ENCODE measurements around the gene PTGER4. TPM values are rescaled to one million over a fixed set of nuclear protein-coding genes. Genes with fewer than 3 reads are reported as not detected.
A peak's percentile ranks its signal among the peaks of the same experiment; 100 is the strongest.
"Not testable (repeated sequence)": the region's sequence is repeated elsewhere in the genome, so short reads cannot be mapped to it uniquely, and the experiment has no call there.

The PTGER4 gene
- total and polyA plus RNA-seq, 11 donors, result 2.1 to 43.7 (median 8.8) TPM

GRCh38 chr5:40716000-40716399, 36.3 kb downstream of the PTGER4 start:
- peaks cover 0 to 25% (median 9%) of the 10 kb centered on the region in 9 donors for H3K36me3 ChIP-seq

GRCh38 chr5:40716590-40716989, 36.9 kb downstream of the PTGER4 start:
- TF ChIP-seq CTCF (IDR thresholded peaks at IDR 0.05), result no peak
- no peak for TF ChIP-seq POLR2A (IDR thresholded peaks at IDR 0.05)
- 96 to 97% (median 96%) methylated on average over 2 of the region's 2 CpGs for WGBS, 4 donors
- Histone ChIP-seq H3K4me3 (no peak overlapping the region), H3K4me1 (peaks cover 0 to 8% (median 0%) of the 10 kb centered on the region in 12 donors), H3K27ac (no peak overlapping the region), H3K27me3 (no peaks in the 10 kb centered on the region), H3K36me3 (peaks cover 0 to 21% (median 9%) of the 10 kb centered on the region in 9 donors), H3K9me3 (peaks cover 0 to 12% (median 0%) of the 10 kb centered on the region in 12 donors)
- intact Hi-C loops (cut with DNase I), result no loop called here
- no peak for DNase-seq
- ATAC-seq, result no peak

More at GRCh38 chr5:40716000-40716399, 36.3 kb downstream of the PTGER4 start:
- WGBS, 4 donors, result 27 to 61% (median 33%) methylated on average over 2 of the region's 2 CpGs
- TF ChIP-seq CTCF (IDR thresholded peaks at IDR 0.05), result peak in 3 of 12 donors; percentile 5 to 14 (median 13)
- TF ChIP-seq POLR2A (IDR thresholded peaks at IDR 0.05), result no peak
- intact Hi-C loops (cut with DNase I), result no loop called here
- Histone ChIP-seq H3K9me3 (peaks cover 0 to 12% (median 0%) of the 10 kb centered on the region in 12 donors), H3K4me3 (no peak overlapping the region), H3K27me3 (no peaks in the 10 kb centered on the region), H3K27ac (no peak overlapping the region), H3K4me1 (peaks cover 0 to 8% (median 0%) of the 10 kb centered on the region in 12 donors)
- DNase-seq, result no peak
- ATAC-seq, result no peak

- intact Hi-C loops (cut with DNase I), result no loop called here
- peak in 1 of 4 donors; percentile 12 for ATAC-seq
These were observed 37.6 kb downstream of the PTGER4 start for GRCh38 chr5:40717281-40717680.

GRCh38 chr5:40720069-40720468, 40.4 kb downstream of the PTGER4 start:
- Histone ChIP-seq H3K9me3 (peaks cover 0 to 11% (median 0%) of the 10 kb centered on the region in 12 donors), H3K27ac (no peak overlapping the region), H3K36me3 (peaks cover 0 to 33% (median 14%) of the 10 kb centered on the region in 9 donors), H3K4me3 (no peak overlapping the region), H3K4me1 (peaks cover 0 to 8% (median 0%) of the 10 kb centered on the region in 12 donors), H3K27me3 (no peaks in the 10 kb centered on the region)
- TF ChIP-seq POLR2A (IDR thresholded peaks at IDR 0.05), result no peak
- no peak for TF ChIP-seq CTCF (IDR thresholded peaks at IDR 0.05)
- DNase-seq, result no peak
- no peak for ATAC-seq
- intact Hi-C loops (cut with DNase I), result loop anchor here in 1 of 10 donors (10.0 kb wide), 1 partner anchor 555 kb away; no protein-coding TSS in a partner anchor

More at GRCh38 chr5:40717281-40717680, 37.6 kb downstream of the PTGER4 start:
- no peak overlapping the region for H3K27ac ChIP-seq
- TF ChIP-seq CTCF (IDR thresholded peaks at IDR 0.05) (no peak), POLR2A (IDR thresholded peaks at IDR 0.05) (no peak)
- no peak overlapping the region for H3K4me3 ChIP-seq
- peaks cover 0 to 8% (median 0%) of the 10 kb centered on the region in 12 donors for H3K4me1 ChIP-seq
- DNase-seq, result no peak
- H3K27me3 ChIP-seq, result no peaks in the 10 kb centered on the region
- peaks cover 0 to 24% (median 9%) of the 10 kb centered on the region in 9 donors for H3K36me3 ChIP-seq
- H3K9me3 ChIP-seq, result peaks cover 0 to 11% (median 0%) of the 10 kb centered on the region in 12 donors

- 93 to 95% (median 93%) methylated on average over 21 to 37 of the region's 37 CpGs for WGBS, 4 donors
These were observed 42.8 kb downstream of the PTGER4 start for GRCh38 chr5:40722497-40722911.

More at GRCh38 chr5:40722497-40722911, 42.8 kb downstream of the PTGER4 start:
- not testable (repeated sequence) for H3K27me3 ChIP-seq, H3K4me1 ChIP-seq, H3K4me3 ChIP-seq, DNase-seq, H3K27ac ChIP-seq, ATAC-seq
- intact Hi-C loops (cut with DNase I), result loop anchor here in 1 of 10 donors (10.0 kb wide), 1 partner anchor 558 kb away; no protein-coding TSS in a partner anchor
- peaks cover 0 to 11% (median 0%) of the 10 kb centered on the region in 12 donors for H3K9me3 ChIP-seq
- H3K36me3 ChIP-seq, result peaks cover 0 to 43% (median 13%) of the 10 kb centered on the region in 9 donors
